Measurements from ENCODE around the gene WDR59.
"Not testable (repeated sequence)": the region's sequence is repeated elsewhere in the genome, so short reads cannot be mapped to it uniquely, and the experiment has no call there.

The WDR59 gene

DNA sequence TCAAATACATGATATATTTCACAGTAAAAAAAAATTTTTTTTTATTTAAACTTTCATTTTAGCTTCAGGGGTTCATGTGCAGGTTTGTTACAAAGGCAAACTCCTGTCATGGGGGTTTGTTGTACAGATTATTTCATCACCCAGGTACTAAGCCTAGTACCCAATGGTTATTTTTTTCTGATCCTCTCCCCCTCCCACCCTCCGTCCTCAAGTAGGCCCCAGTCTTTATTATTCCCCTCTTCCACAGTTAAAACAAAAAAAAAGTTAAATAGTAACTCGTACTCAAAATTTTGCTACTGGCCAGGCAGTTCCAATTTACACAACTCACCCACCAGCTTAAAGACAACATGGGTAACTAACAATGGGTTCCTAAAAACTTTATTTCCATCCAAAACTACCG, 63.9 kb downstream of the WDR59 start:
- no peaks in the 10 kb centered on the region for H3K4me1 ChIP-seq (ENCODE audit: low read depth, poor library complexity, severe bottlenecking)
- no peak overlapping the region for H2AFZ ChIP-seq (ENCODE audit: low read depth)
- no peak overlapping the region for H3K9ac ChIP-seq
- H3K4me2 ChIP-seq = no peak overlapping the region
- TF ChIP-seq, protein P1, sequence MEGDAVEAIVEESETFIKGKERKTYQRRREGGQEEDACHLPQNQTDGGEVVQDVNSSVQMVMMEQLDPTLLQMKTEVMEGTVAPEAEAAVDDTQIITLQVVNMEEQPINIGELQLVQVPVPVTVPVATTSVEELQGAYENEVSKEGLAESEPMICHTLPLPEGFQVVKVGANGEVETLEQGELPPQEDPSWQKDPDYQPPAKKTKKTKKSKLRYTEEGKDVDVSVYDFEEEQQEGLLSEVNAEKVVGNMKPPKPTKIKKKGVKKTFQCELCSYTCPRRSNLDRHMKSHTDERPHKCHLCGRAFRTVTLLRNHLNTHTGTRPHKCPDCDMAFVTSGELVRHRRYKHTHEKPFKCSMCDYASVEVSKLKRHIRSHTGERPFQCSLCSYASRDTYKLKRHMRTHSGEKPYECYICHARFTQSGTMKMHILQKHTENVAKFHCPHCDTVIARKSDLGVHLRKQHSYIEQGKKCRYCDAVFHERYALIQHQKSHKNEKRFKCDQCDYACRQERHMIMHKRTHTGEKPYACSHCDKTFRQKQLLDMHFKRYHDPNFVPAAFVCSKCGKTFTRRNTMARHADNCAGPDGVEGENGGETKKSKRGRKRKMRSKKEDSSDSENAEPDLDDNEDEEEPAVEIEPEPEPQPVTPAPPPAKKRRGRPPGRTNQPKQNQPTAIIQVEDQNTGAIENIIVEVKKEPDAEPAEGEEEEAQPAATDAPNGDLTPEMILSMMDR (conservative IDR thresholded peaks at IDR 0.05; ENCODE audit: low read depth, low read length) = no peak
- no peaks in the 10 kb centered on the region for H4K20me1 ChIP-seq (ENCODE audit: insufficient read depth)
- H3K4me3 ChIP-seq (IDR thresholded peaks at IDR 0.05; ENCODE audit: insufficient read depth, low read depth, low read length) = no peak overlapping the region
- H3K79me2 ChIP-seq (ENCODE audit: insufficient read depth, low read depth) = no peaks in the 10 kb centered on the region
- no peaks in the 10 kb centered on the region; the same call in 1 of the 2 replicates for H3K36me3 ChIP-seq (ENCODE audit: insufficient read depth)
- H3K27me3 ChIP-seq (ENCODE audit: insufficient read depth, low read depth) = no peaks in the 10 kb centered on the region
- H3K27ac ChIP-seq = no peak overlapping the region

DNA sequence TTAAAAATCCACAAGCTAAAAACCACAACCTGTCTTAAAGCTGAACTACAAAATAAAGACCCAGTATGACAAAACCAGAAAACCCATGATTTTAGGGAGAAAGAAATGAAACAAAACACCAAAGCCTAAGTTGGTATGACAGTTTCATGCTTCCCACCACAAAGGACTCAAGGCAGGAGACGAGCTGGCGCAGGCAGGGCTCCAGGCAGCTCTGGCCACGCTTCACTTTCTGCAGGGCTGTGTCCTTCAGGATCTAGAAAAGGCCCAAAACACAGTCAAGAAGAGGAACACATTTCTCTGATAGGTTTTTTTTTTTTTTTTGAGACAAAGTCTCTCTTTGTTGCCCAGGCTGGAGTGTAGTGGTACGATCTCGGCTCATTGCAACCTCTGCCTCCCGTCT, 75.3 kb downstream of the WDR59 start:
- H3K4me2 ChIP-seq = no peak overlapping the region
- H3K9ac ChIP-seq = no peak overlapping the region
- no peaks in the 10 kb centered on the region for H3K27me3 ChIP-seq (ENCODE audit: insufficient read depth, low read depth)
- H3K4me1 ChIP-seq (ENCODE audit: low read depth, poor library complexity, severe bottlenecking) = no peaks in the 10 kb centered on the region
- H3K79me2 ChIP-seq (ENCODE audit: insufficient read depth, low read depth) = no peaks in the 10 kb centered on the region
- no peak overlapping the region for H3K27ac ChIP-seq
- H4K20me1 ChIP-seq (ENCODE audit: insufficient read depth) = no peaks in the 10 kb centered on the region
- TF ChIP-seq, protein P1 (conservative IDR thresholded peaks at IDR 0.05; ENCODE audit: low read depth, low read length) = no peak
- no peak overlapping the region for H3K4me3 ChIP-seq (IDR thresholded peaks at IDR 0.05; ENCODE audit: insufficient read depth, low read depth, low read length)
- no peak overlapping the region for H2AFZ ChIP-seq (ENCODE audit: low read depth)
- H3K36me3 ChIP-seq (ENCODE audit: insufficient read depth) = no peaks in the 10 kb centered on the region; the same call in 1 of the 2 replicates

DNA sequence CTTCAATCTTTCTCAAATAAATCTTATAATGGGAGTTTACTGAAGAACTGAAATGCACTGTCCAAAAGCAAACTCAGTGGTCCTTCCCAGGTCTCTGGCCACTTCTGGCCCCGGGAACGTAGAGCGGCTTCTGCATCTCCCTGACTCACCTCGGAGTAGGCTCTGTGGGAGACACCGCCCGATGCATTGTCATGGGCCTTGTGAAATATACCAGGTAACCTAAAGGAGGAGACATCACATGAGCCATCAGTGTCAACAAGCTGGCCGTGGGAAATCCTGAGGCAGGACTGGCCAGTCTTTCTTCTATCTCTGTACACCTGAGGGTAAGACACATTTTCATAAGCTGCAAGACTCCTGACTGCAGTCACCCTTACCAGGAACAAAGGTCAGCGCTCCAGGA, 76.2 kb downstream of the WDR59 start:
- not testable (repeated sequence) for H2AFZ ChIP-seq (ENCODE audit: low read depth); H3K4me2 ChIP-seq; H3K36me3 ChIP-seq (ENCODE audit: insufficient read depth); H3K79me2 ChIP-seq (ENCODE audit: insufficient read depth, low read depth); H3K4me3 ChIP-seq (IDR thresholded peaks at IDR 0.05; ENCODE audit: insufficient read depth, low read depth, low read length); H3K4me1 ChIP-seq (ENCODE audit: low read depth, poor library complexity, severe bottlenecking); H4K20me1 ChIP-seq (ENCODE audit: insufficient read depth); H3K9ac ChIP-seq; H3K27me3 ChIP-seq (ENCODE audit: insufficient read depth, low read depth); H3K27ac ChIP-seq

DNA sequence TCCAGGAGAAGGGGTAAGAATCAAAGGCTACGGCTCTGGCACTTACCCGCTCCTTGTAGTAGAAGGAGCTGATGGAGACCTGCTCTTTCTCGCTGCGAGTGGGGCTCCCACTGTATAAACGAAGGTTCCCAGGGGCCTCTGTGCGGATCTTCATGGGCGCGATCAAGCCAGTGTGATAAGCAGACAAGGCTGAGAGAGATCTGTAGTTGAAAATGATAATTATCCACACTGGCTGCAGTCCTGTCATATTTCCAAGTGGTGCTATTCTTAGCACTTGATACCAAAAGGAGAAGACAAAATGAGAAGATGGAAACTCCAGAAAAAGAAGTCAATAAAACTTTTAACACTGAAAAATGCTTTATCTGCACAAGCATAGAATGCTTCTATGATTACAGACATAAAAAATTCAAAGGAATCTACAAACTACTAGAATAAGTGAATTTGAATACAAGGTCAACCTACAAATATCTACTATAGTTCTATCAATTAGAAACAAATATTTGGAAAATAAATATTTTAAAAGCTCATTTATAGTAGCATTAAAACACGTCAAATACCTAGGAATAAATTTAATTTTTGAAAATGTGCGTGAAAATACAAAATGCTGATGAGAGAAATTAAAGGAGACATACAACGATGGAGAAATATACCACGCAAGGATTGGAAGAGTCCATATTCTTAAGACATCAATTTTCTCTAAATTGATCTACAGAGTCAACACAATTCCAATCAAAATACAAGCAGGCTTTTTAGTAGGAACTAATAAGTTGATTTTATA, 80.8 kb downstream of the WDR59 start:
- Histone ChIP-seq H3K9ac (no peak overlapping the region), H3K36me3 (ENCODE audit: insufficient read depth) (no peaks in the 10 kb centered on the region), H3K27me3 (ENCODE audit: insufficient read depth, low read depth) (no peaks in the 10 kb centered on the region), H3K27ac (no peak overlapping the region), H3K4me1 (ENCODE audit: low read depth, poor library complexity, severe bottlenecking) (no peaks in the 10 kb centered on the region), H2AFZ (ENCODE audit: low read depth) (no peak overlapping the region), H3K4me3 (IDR thresholded peaks at IDR 0.05; ENCODE audit: insufficient read depth, low read depth, low read length) (no peak overlapping the region), H4K20me1 (ENCODE audit: insufficient read depth) (no peaks in the 10 kb centered on the region), H3K4me2 (no peak overlapping the region), H3K79me2 (ENCODE audit: insufficient read depth, low read depth) (no peaks in the 10 kb centered on the region)
- TF ChIP-seq, protein P1 (conservative IDR thresholded peaks at IDR 0.05; ENCODE audit: low read depth, low read length) = no peak

DNA sequence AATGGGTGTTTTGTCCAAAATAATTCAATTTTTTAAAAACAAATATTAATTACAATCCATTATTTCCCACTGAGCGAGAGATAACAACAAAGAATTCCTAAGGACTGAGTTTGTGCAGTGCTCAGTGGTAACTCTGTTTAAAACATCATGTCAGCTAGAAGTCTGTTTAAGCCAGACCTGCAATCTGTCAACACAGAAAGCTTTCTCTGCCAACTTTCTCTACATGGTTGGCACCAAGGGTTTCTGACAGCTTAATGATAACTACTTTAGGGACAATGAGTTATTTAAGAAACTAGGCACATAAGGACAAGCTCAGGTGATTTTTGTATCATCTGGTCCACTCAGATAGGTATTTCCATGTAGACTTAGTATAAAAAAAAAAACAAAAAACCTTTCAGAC, 81.8 kb downstream of the WDR59 start:
- H3K4me2 ChIP-seq = no peak overlapping the region
- no peak overlapping the region for H2AFZ ChIP-seq (ENCODE audit: low read depth)
- H3K4me1 ChIP-seq (ENCODE audit: low read depth, poor library complexity, severe bottlenecking) = no peaks in the 10 kb centered on the region
- H3K27ac ChIP-seq = no peak overlapping the region
- H3K79me2 ChIP-seq (ENCODE audit: insufficient read depth, low read depth) = no peaks in the 10 kb centered on the region
- TF ChIP-seq, protein P1 (conservative IDR thresholded peaks at IDR 0.05; ENCODE audit: low read depth, low read length) = no peak
- H3K9ac ChIP-seq = no peak overlapping the region
- H4K20me1 ChIP-seq (ENCODE audit: insufficient read depth) = no peaks in the 10 kb centered on the region
- H3K4me3 ChIP-seq (IDR thresholded peaks at IDR 0.05; ENCODE audit: insufficient read depth, low read depth, low read length) = no peak overlapping the region
- H3K27me3 ChIP-seq (ENCODE audit: insufficient read depth, low read depth) = no peaks in the 10 kb centered on the region
- H3K36me3 ChIP-seq (ENCODE audit: insufficient read depth) = no peaks in the 10 kb centered on the region

Data from KMS-11 (cell line).